SK-N-MC (cell line): ENCODE data around the gene TCEAL5.

Experiments
- EZH2 ChIP-seq: fragments of 200-600 bp; sonication (generic); IDR thresholded peaks from one replicate; pipeline ENCODE4 v1.6.1; 2017; ENCODE audit warnings: antibody characterized with exemption
- POLR2AphosphoS5 ChIP-seq: IDR thresholded peaks from 2 replicates; pipeline ENCODE4 v1.6.1; 2012; ENCODE audit warnings: mild to moderate bottlenecking, low read depth, low read length, borderline replicate concordance

DNA sequence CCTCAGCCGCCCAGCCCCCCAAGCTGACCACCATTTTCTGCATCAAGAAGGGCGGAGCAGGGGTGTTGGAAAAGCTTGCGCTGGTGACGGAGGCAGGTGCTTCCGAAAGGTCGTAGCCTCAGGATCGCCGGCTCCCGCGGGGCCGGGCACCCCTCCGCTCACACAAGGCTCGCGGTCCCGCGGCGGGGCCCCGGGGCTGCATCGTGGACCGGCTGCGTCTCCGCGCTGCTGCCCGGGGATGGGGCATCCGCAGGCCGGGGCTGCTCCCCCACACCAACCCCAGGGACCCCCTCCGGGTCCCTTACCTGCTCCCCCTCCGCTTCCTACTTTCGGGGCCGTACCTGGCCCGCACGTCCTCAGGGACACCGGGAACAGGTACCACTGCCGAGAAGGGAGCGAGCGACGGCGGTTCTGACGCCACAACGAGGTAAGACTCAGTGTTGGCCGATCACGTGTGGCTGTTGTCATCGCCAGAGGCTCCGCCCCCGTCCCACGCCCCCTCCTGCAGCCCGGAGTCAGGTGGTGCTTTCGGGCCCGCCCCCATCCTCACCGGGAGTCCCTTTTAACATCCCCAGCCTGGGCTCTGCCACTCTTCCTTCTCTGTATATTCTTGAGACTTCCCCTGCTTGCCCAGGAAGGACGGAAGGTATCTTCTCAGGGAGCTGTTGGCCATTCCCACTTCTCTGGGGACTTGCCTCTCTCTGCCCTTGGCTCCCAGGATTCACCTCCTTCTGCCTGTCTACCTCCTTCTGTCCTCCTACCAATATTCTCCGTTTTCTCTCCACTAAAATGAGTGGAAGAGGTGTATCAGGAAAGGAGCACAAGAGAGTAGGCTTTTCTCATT is 34.2 kb upstream of the TCEAL5 start, which contains the start of gene BEX2:
- TF ChIP-seq EZH2 (no peak), POLR2AphosphoS5 (no peak)
